Hepatocyte (in vitro differentiated cells): ENCODE data around the gene ECT2. TPM values are rescaled to one million over a fixed set of nuclear protein-coding genes. Genes with fewer than 3 reads are reported as not detected.
"Not testable (repeated sequence)": the region's sequence is repeated elsewhere in the genome, so short reads cannot be mapped to it uniquely, and the experiment has no call there.

Source experiments
- DNase-seq: peaks from one replicate; pipeline ENCODE4 v3.0.0-alpha.2; 2016; ENCODE audit warnings: low spot score
- H2AFZ ChIP-seq: fragments of 200-600 bp; sonication (generic); 2 replicates; pipeline ENCODE4 v1.6.0; 2016; ENCODE audit warnings: antibody characterized with exemption, mild to moderate bottlenecking
- H3K27ac ChIP-seq: fragments of 200-600 bp; sonication (generic); 2 replicates; pipeline ENCODE4 v1.5.1; 2016; ENCODE audit warnings: mild to moderate bottlenecking
- H3K27me3 ChIP-seq: fragments of 200-600 bp; sonication (generic); 2 replicates; pipeline ENCODE4 v1.6.1; 2016
- H3K36me3 ChIP-seq: fragments of 200-600 bp; sonication (generic); replicated peaks from 2 replicates; pipeline ENCODE4 v1.5.1; 2016; ENCODE audit warnings: low read depth; ENCODE audit not compliant: insufficient read depth
- H3K4me1 ChIP-seq: fragments of 200-600 bp; sonication (generic); 2 replicates; pipeline ENCODE4 v1.5.1; 2016; ENCODE audit warnings: mild to moderate bottlenecking, moderate library complexity; ENCODE audit not compliant: insufficient read depth
- H3K4me2 ChIP-seq: fragments of 200-600 bp; sonication (generic); 2 replicates; pipeline ENCODE4 v1.6.0; 2016
- H3K4me3 ChIP-seq: fragments of 200-600 bp; sonication (generic); 2 replicates; pipeline ENCODE4 v1.5.1; 2016; ENCODE audit warnings: mild to moderate bottlenecking
- H3K79me2 ChIP-seq: fragments of 200-600 bp; sonication (generic); 2 replicates; pipeline ENCODE4 v1.6.0; 2017; ENCODE audit warnings: mild to moderate bottlenecking
- H3K9me2 ChIP-seq: fragments of 200-600 bp; sonication (generic); replicated peaks from 2 replicates; pipeline ENCODE4 v1.6.0; 2017; ENCODE audit warnings: mild to moderate bottlenecking; ENCODE audit not compliant: insufficient read depth
- H3K9me3 ChIP-seq: fragments of 200-600 bp; sonication (generic); 2 replicates; pipeline ENCODE4 v1.5.1; 2016; ENCODE audit warnings: low read depth, mild to moderate bottlenecking
- H4K20me1 ChIP-seq: fragments of 200-600 bp; sonication (generic); 2 replicates; pipeline ENCODE4 v1.6.0; 2016; ENCODE audit warnings: mild to moderate bottlenecking; ENCODE audit not compliant: insufficient read depth, poor library complexity, severe bottlenecking
- CTCF ChIP-seq: fragments of 200-600 bp; sonication (generic); IDR thresholded peaks from 2 replicates; pipeline ENCODE4 v1.5.1; 2016; ENCODE audit warnings: antibody characterized with exemption, mild to moderate bottlenecking; ENCODE audit not compliant: poor library complexity
- EZH2 ChIP-seq: fragments of 200-600 bp; sonication (generic); IDR thresholded peaks from 2 replicates; pipeline ENCODE4 v1.6.1; 2016; ENCODE audit warnings: antibody characterized with exemption, mild to moderate bottlenecking, borderline replicate concordance
- EZH2phosphoT487 ChIP-seq: fragments of 200-600 bp; sonication (generic); IDR thresholded peaks from one replicate; pipeline ENCODE4 v1.6.1; 2018; ENCODE audit warnings: antibody characterized with exemption, mild to moderate bottlenecking, low read depth, moderate library complexity; ENCODE audit not compliant: unreplicated experiment, severe bottlenecking
- WGBS: methylation state at CpG from one replicate; pipeline ENCODE4 v1.1.6; 2016; ENCODE audit warnings: low lambda C conversion rate; ENCODE audit errors: missing lambda C conversion rate; 5-methylcytosine and 5-hydroxymethylcytosine counted together
- polyA plus RNA-seq: library from polyadenylated mRNA; unstranded; fragments of >200 nt; fragmentation: Nextera tagmentation; extraction: Ambion mirVana; gene quantifications from 2 replicates; pipeline ENCODE4 v1.2.1, GENCODE V29; 2016
- total RNA-seq: library from RNA; depleted of rRNA; stranded (reverse); fragments of >200 nt; gene quantifications from 2 replicates; pipeline ENCODE4 v1.2.3, GENCODE V29; 2014

Gene ECT2
- total and polyA plus RNA-seq, 2 experiments from 2014 or later = 9.3 to 16.7 TPM

- Histone ChIP-seq H4K20me1 (no peaks in the 10 kb centered on the region), H3K4me1 (no peaks in the 10 kb centered on the region), H3K27ac (no peak overlapping the region), H3K9me3 (peaks cover 3% of the 10 kb centered on the region), H3K9me2 (no peaks in the 10 kb centered on the region), H3K4me2 (no peak overlapping the region), H3K27me3 (no peaks in the 10 kb centered on the region), H3K79me2 (no peaks in the 10 kb centered on the region), H2AFZ (no peak overlapping the region), H3K4me3 (no peak overlapping the region), H3K36me3 (no peaks in the 10 kb centered on the region)
- no peak for TF ChIP-seq EZH2
- TF ChIP-seq CTCF = peak; percentile 14
- no peak for TF ChIP-seq EZH2phosphoT487
- no peak for DNase-seq
- 83% methylated on average over 4 of the region's 4 CpGs for WGBS
These were observed 32.9 kb upstream of the ECT2 start for GRCh38 chr3:172717493-172718088.

GRCh38 chr3:172722536-172723040 is 27.9 kb upstream of the ECT2 start:
- H3K79me2 ChIP-seq, H3K9me3 ChIP-seq, H3K27ac ChIP-seq, H3K9me2 ChIP-seq, H3K4me3 ChIP-seq, H3K36me3 ChIP-seq, H3K27me3 ChIP-seq, H3K4me1 ChIP-seq, H2AFZ ChIP-seq, H4K20me1 ChIP-seq, H3K4me2 ChIP-seq, DNase-seq: not testable (repeated sequence)
- WGBS = 86% methylated on average over 8 of the region's 8 CpGs

- no peak for TF ChIP-seq EZH2
- no peak for TF ChIP-seq CTCF
- no peak for TF ChIP-seq EZH2phosphoT487
These were observed 24.1 kb upstream of the ECT2 start for GRCh38 chr3:172726380-172726779.

GRCh38 chr3:172735014-172735413 is 15.5 kb upstream of the ECT2 start:
- TF ChIP-seq CTCF (no peak), EZH2 (no peak), EZH2phosphoT487 (no peak)
- WGBS = 91% methylated on average over 2 of the region's 2 CpGs
- H3K36me3 ChIP-seq = no peaks in the 10 kb centered on the region
- no peak for DNase-seq
- no peak overlapping the region for H2AFZ ChIP-seq
- no peak overlapping the region for H3K4me3 ChIP-seq
- no peaks in the 10 kb centered on the region for H3K27me3 ChIP-seq
- no peaks in the 10 kb centered on the region for H4K20me1 ChIP-seq
- H3K9me3 ChIP-seq = no peaks in the 10 kb centered on the region
- no peaks in the 10 kb centered on the region for H3K79me2 ChIP-seq
- no peaks in the 10 kb centered on the region for H3K9me2 ChIP-seq
- no peaks in the 10 kb centered on the region for H3K4me1 ChIP-seq
- no peak overlapping the region for H3K27ac ChIP-seq
- H3K4me2 ChIP-seq = no peak overlapping the region

More at GRCh38 chr3:172726380-172726779, 24.1 kb upstream of the ECT2 start:
- Histone ChIP-seq H3K27me3 (no peaks in the 10 kb centered on the region), H3K4me1 (no peaks in the 10 kb centered on the region), H3K9me2 (no peaks in the 10 kb centered on the region), H2AFZ (no peak overlapping the region), H3K4me3 (no peak overlapping the region), H3K79me2 (no peaks in the 10 kb centered on the region), H3K4me2 (no peak overlapping the region), H3K9me3 (no peaks in the 10 kb centered on the region), H4K20me1 (no peaks in the 10 kb centered on the region), H3K36me3 (no peaks in the 10 kb centered on the region), H3K27ac (no peak overlapping the region)
- DNase-seq = no peak
- 85% methylated on average over 1 of the region's 1 CpG for WGBS
